HG03354 (cell line): ENCODE results near the gene AMIGO1.

Experiments
- ATAC-seq: cut with Tn5 transposase; IDR thresholded peaks from one replicate; pipeline ENCODE4 v1.9.1; 2021; ENCODE audit warnings: mild to moderate bottlenecking; ENCODE audit not compliant: unreplicated experiment, poor library complexity, severe bottlenecking

AMIGO1 gene

GRCh38 chr1:109468061-109468460 is 41.5 kb downstream of the AMIGO1 start:
- ATAC-seq: no peak

DNA sequence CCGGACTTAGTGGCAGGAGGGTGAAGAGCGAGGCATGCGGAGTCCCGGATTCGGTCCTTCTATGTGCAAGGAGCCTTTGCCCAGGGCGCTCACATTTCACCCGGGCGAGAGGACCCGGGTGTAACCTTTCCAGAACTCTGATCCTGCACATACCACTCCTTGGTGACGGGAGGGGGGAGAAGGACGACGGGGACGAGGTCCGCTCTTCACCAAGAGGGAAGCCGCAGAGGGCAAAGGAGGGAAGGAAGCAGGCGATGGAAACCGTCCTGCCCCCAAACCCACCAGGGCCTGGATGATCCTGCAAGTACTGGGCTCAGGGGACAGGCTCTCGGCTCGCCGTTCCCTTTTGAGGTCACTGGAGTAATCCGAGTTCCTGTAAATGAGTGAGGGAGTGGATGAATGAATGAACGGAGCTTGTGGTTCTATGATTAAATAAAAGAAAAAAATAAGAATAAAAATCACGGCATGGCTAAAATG is 42.2 kb downstream of the AMIGO1 start:
- no peak for ATAC-seq

DNA sequence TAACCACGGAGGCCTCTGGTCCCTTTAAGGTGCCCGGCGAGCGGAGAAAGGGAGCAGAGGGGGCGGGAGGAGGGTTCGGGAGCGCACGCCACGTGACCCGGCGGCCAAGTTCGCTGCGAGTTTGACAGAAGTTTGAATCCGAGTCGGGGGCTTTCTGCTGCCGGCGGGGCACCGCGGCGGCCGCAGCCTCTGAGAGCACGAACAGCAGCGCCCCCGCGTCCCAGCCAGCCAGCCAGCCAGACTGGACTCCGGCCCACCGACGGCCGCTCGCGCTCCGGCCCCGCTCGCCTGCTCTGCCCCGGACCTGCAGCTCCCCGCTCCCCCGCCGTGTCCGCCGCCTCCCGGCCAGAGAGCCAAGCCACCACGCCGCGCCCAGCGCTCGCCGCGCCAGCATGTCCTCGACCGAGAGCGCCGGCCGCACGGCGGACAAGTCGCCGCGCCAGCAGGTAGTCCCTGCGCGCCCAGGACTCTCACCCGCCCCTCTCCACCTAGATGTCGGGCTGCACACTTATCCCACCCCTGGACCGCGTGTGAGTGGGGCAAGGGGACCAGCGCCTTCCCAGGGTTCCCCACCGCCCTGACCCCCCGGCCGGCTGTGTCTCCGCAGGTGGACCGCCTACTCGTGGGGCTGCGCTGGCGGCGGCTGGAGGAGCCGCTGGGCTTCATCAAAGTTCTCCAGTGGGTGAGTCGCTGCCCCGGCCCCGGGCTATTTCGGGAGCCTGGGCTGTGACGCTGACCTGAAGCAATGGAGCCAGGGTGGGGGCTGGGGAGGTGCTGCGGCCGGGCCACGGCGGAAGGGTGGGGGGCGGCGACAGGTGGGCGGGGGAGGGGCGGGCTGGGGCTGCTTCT is 42.9 kb downstream of the AMIGO1 start, which contains the start of gene SYPL2:
SYPL2 (plus strand) TSS at position 95 of the 849 bp plus-strand sequence; CDS start at position 393, 298 bp downstream.
- no peak for ATAC-seq

DNA sequence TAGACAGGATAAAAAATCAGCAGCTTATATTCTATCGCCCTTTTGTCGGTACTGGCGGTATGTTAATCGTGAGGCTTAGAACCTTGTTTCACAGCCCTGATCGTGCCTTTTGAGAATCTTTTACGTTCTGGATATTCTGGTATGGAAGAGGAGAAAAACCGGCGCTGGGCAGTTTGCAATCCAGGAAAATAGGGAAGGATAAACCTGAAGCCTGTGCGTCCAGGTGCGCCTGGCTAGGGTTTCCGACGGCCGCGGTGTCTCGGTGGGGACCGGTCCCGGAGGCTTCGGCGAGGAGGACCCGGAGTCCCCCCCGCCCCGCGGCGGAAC is 43.4 kb downstream of the AMIGO1 start:
- no peak for ATAC-seq

- ATAC-seq: no peak
These were observed 51.7 kb downstream of the AMIGO1 start for GRCh38 chr1:109457819-109458218.

DNA sequence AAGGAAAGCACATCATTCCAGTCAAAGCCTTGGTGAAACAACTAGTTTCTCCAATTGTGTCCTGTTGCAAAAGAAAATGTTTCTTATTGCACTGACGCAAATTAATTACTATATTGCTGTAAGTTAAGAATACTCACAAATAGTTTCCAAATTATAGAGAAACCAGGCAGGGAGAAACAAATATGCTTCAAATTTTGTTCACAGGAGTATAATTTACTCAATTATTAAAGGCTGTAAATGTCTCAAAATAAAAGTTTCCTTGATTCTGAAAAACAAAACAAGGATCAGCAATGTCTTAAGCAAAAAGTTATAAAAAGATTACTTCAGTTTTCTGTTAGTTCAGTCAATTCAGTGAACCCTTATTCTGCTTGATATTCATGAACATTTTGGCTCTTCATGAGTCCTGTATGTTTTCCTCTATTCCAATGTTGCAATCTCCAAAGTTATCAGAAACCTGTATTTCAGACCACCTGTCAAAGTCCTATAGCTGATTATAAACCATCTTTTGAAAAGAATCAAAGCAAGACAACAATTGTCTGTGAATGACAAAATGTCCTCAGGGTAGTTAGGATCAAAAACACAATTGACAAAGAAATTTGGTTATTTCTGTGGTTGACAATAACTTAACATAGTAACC is 54.9 kb downstream of the AMIGO1 start:
- ATAC-seq: no peak
